Esophagus muscularis mucosa (tissue), 3 donors: Measurements from ENCODE around the gene DNAJC6.

ENCODE experiments used
- POLR2A ChIP-seq: fragments of 450-650 bp; IDR thresholded peaks from one replicate; pipeline ENCODE4 v1.6.1; 2017; ENCODE audit warnings: antibody characterized with exemption, moderate library complexity, mild to moderate bottlenecking, low read depth
- POLR2AphosphoS5 ChIP-seq, 2 donors: sonication (generic); formaldehyde crosslinking; IDR thresholded peaks; one replicate each; pipeline ENCODE4 v1.6.1; 2017; ENCODE audit warnings: antibody characterized with exemption in 2 of 2
- TF ChIP-seq, protein P1 (sequence below), 3 experiments: fragments of 200-600 bp in 2 of 3; fragments of 450-650 bp in 1 of 3; sonication (generic) in 2 of 3; IDR thresholded peaks; one replicate each; pipeline ENCODE4 v1.5.1; 2017 to 2019; ENCODE audit warnings: antibody characterized with exemption in 3 of 3, mild to moderate bottlenecking in 2 of 3, moderate library complexity in 1 of 3

- TF ChIP-seq, protein P1, sequence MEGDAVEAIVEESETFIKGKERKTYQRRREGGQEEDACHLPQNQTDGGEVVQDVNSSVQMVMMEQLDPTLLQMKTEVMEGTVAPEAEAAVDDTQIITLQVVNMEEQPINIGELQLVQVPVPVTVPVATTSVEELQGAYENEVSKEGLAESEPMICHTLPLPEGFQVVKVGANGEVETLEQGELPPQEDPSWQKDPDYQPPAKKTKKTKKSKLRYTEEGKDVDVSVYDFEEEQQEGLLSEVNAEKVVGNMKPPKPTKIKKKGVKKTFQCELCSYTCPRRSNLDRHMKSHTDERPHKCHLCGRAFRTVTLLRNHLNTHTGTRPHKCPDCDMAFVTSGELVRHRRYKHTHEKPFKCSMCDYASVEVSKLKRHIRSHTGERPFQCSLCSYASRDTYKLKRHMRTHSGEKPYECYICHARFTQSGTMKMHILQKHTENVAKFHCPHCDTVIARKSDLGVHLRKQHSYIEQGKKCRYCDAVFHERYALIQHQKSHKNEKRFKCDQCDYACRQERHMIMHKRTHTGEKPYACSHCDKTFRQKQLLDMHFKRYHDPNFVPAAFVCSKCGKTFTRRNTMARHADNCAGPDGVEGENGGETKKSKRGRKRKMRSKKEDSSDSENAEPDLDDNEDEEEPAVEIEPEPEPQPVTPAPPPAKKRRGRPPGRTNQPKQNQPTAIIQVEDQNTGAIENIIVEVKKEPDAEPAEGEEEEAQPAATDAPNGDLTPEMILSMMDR (IDR thresholded peaks at IDR 0.05), result no peak
- TF ChIP-seq POLR2A (no peak), POLR2AphosphoS5 (IDR thresholded peaks at IDR 0.05) (no peak)
Observed at GRCh38 chr1:65281846-65282245, 27.5 kb upstream of the DNAJC6 start.
